Trophoblast cell (in vitro differentiated cells and primary cell): ENCODE data around the gene MTMR3.
A peak's percentile ranks its signal among the peaks of the same experiment; 100 is the strongest.

Source experiments
- DNase-seq, 2 donors: peaks; one replicate each; pipeline ENCODE4 v3.0.0-alpha.2; 2016
- H2AFZ ChIP-seq: 2 replicates; pipeline ENCODE4 v1.6.1; 2013; ENCODE audit warnings: low read length, moderate library complexity, mild to moderate bottlenecking; ENCODE audit not compliant: insufficient read depth, poor library complexity
- H2AK5ac ChIP-seq: 2 replicates; pipeline ENCODE4 v1.6.1; 2013; ENCODE audit warnings: mild to moderate bottlenecking, low read length
- H2BK120ac ChIP-seq: 2 replicates; pipeline ENCODE4 v1.6.1; 2013; ENCODE audit warnings: low read length, mild to moderate bottlenecking, moderate library complexity; ENCODE audit not compliant: insufficient read depth, poor library complexity
- H2BK12ac ChIP-seq: 2 replicates; pipeline ENCODE4 v1.6.1; 2013; ENCODE audit warnings: mild to moderate bottlenecking, low read length, moderate library complexity
- H2BK5ac ChIP-seq: 2 replicates; pipeline ENCODE4 v1.6.1; 2013; ENCODE audit warnings: low read length, low read depth, moderate library complexity, mild to moderate bottlenecking; ENCODE audit not compliant: poor library complexity
- H3K14ac ChIP-seq: 2 replicates; pipeline ENCODE4 v1.6.1; 2013; ENCODE audit warnings: mild to moderate bottlenecking, low read length
- H3K18ac ChIP-seq: 2 replicates; pipeline ENCODE4 v1.6.1; 2013; ENCODE audit warnings: mild to moderate bottlenecking, low read length
- H3K23ac ChIP-seq: 2 replicates; pipeline ENCODE4 v1.6.1; 2013; ENCODE audit warnings: low read length
- H3K27ac ChIP-seq: 2 replicates; pipeline ENCODE4 v1.5.1; 2013; ENCODE audit warnings: low read depth, mild to moderate bottlenecking, inconsistent platforms, low read length, moderate library complexity
- H3K27me3 ChIP-seq: 2 replicates; pipeline ENCODE4 v1.6.1; 2013; ENCODE audit warnings: inconsistent platforms, mild to moderate bottlenecking, low read length, moderate library complexity; ENCODE audit not compliant: insufficient read depth
- H3K36me3 ChIP-seq, 2 experiments: 1 replicate in 1 of 2; 2 replicates in 1 of 2; pipeline ENCODE4 v1.6.1; 2013; ENCODE audit warnings: low read length in 2 of 2, mild to moderate bottlenecking in 2 of 2, moderate library complexity in 1 of 2; ENCODE audit not compliant: insufficient read depth in 2 of 2, control insufficient read depth in 1 of 2
- H3K4ac ChIP-seq: 2 replicates; pipeline ENCODE4 v1.6.1; 2013; ENCODE audit warnings: low read depth, mild to moderate bottlenecking, low read length, moderate library complexity
- H3K4me1 ChIP-seq, 2 experiments: 1 replicate in 1 of 2; 2 replicates in 1 of 2; pipeline ENCODE4 v1.6.1; 2013; ENCODE audit warnings: low read length in 2 of 2, mild to moderate bottlenecking in 2 of 2, moderate library complexity in 1 of 2; ENCODE audit not compliant: insufficient read depth in 2 of 2, control insufficient read depth in 1 of 2
- H3K4me2 ChIP-seq: 2 replicates; pipeline ENCODE4 v1.6.1; 2013; ENCODE audit warnings: inconsistent platforms, mild to moderate bottlenecking, low read length, moderate library complexity
- H3K4me3 ChIP-seq: 2 replicates; pipeline ENCODE4 v1.5.1; 2013; ENCODE audit warnings: mild to moderate bottlenecking, low read depth, low read length, inconsistent platforms
- H3K79me1 ChIP-seq: one replicate; pipeline ENCODE4 v1.6.1; 2013; ENCODE audit warnings: low read length
- H3K79me2 ChIP-seq: 2 replicates; pipeline ENCODE4 v1.6.1; 2013; ENCODE audit warnings: low read length, mild to moderate bottlenecking; ENCODE audit not compliant: control insufficient read depth, insufficient read depth, poor library complexity
- H3K9ac ChIP-seq: 2 replicates; pipeline ENCODE4 v1.6.1; 2013; ENCODE audit warnings: mild to moderate bottlenecking, low read length
- H3K9me3 ChIP-seq: 2 replicates; pipeline ENCODE4 v1.6.1; 2013; ENCODE audit warnings: low read depth, mild to moderate bottlenecking, control low read depth, inconsistent platforms, low read length; ENCODE audit not compliant: insufficient read depth
- H4K12ac ChIP-seq: 2 replicates; pipeline ENCODE4 v1.6.1; 2013; ENCODE audit warnings: low read depth, mild to moderate bottlenecking, low read length, moderate library complexity
- H4K8ac ChIP-seq: 2 replicates; pipeline ENCODE4 v1.6.1; 2013; ENCODE audit warnings: low read depth, mild to moderate bottlenecking, low read length, moderate library complexity
- H4K91ac ChIP-seq: one replicate; pipeline ENCODE4 v1.6.1; 2013; ENCODE audit warnings: low read depth, mild to moderate bottlenecking, low read length, moderate library complexity
- WGBS: extraction: QIAGEN DNeasy Blood & Tissue Kit; methylation state at CpG from one replicate; pipeline ENCODE4 v1.1.7; 2013; ENCODE audit warnings: missing lambda C conversion rate; ENCODE audit not compliant: insufficient read length, insufficient coverage; ENCODE audit errors: extremely low coverage; 5-methylcytosine and 5-hydroxymethylcytosine counted together

MTMR3 gene

DNA sequence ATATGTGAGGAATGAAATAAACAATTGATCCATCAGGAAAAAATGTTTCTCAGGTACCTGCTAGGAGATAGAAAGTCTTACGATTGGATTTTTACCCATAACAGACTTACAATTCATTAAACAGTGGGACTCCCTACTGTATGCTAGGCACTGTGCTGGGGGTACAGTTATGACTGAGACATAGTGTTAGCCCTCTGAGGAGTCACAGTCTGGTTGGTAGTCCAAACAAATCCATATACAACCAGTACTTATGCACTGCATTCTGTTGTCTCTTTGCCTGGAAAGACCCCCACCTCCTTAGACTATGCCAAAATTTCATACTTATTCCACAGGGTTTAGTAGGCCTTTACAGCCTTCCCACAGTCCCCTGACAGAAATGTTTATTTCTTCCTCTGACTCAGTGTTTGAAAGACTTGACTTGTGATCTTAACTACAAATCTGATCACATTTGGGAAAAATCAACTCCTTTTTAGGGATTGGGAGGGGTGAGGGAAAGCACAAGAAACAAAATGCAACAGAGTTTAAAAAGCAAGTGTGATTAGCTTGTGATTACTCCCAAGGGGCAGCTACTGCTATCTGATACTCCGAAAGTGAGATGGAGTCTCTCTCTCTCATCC lies 127.9 kb downstream of the MTMR3 start:
- Histone ChIP-seq H3K23ac (no peak overlapping the region), H3K18ac (no peak overlapping the region), H2BK12ac (no peak overlapping the region), H3K14ac (no peak overlapping the region), H2AK5ac (no peak overlapping the region), H3K9ac (no peak overlapping the region), H4K8ac (no peak overlapping the region), H2BK120ac (no peak overlapping the region), H2BK5ac (no peak overlapping the region), H3K27ac (no peak overlapping the region), H4K12ac (no peak overlapping the region), H3K9me3 (no peaks in the 10 kb centered on the region), H3K4me3 (no peak overlapping the region), H3K27me3 (no peaks in the 10 kb centered on the region), H3K79me2 (no peaks in the 10 kb centered on the region), H3K79me1 (no peaks in the 10 kb centered on the region), H3K36me3 (peaks cover 22 to 34% of the 10 kb centered on the region in 2 experiments), H3K4me2 (no peak overlapping the region), H3K4me1 (no peaks in the 10 kb centered on the region), H3K4ac (no peak overlapping the region), H4K91ac (no peak overlapping the region), H2AFZ (no peak overlapping the region)
- no CpG with 5 or more reads among the region's 2 CpGs for WGBS
- DNase-seq: no peak

DNA sequence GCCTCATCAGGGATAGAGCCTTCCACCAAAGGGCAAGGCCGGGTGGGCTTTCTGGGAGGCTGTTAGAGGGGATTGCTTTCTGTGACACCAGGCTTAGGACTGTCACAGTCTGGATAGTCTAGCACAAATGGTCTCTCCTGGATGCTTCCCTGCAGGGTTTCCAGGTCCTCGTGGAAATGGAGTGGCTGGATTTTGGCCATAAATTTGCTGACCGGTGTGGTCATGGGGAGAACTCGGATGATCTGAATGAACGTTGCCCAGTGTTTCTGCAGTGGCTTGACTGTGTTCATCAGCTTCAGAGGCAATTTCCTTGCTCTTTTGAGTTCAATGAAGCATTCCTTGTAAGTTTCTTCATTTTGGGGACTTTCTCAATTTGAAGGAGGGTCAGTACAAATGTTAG lies 130.2 kb downstream of the MTMR3 start:
- H3K27ac ChIP-seq: no peak overlapping the region
- H3K23ac ChIP-seq: no peak overlapping the region
- no peak overlapping the region for H4K91ac ChIP-seq
- H3K36me3 ChIP-seq: peaks cover 29 to 39% of the 10 kb centered on the region in 2 experiments
- H3K4me2 ChIP-seq: no peak overlapping the region
- H3K9ac ChIP-seq: no peak overlapping the region
- no peak overlapping the region for H2AK5ac ChIP-seq
- H3K4me3 ChIP-seq: no peak overlapping the region
- H3K9me3 ChIP-seq: no peaks in the 10 kb centered on the region
- no peak overlapping the region for H4K8ac ChIP-seq
- H3K14ac ChIP-seq: no peak overlapping the region
- no peak overlapping the region for H2BK5ac ChIP-seq
- no peak overlapping the region for H3K4ac ChIP-seq
- no peaks in the 10 kb centered on the region for H3K4me1 ChIP-seq
- no peak overlapping the region for H3K18ac ChIP-seq
- no peaks in the 10 kb centered on the region for H3K79me2 ChIP-seq
- DNase-seq: no peak
- H2BK12ac ChIP-seq: no peak overlapping the region
- no peak overlapping the region for H4K12ac ChIP-seq
- no peak overlapping the region for H2AFZ ChIP-seq
- H2BK120ac ChIP-seq: no peak overlapping the region
- WGBS: no CpG with 5 or more reads among the region's 5 CpGs
- no peaks in the 10 kb centered on the region for H3K79me1 ChIP-seq
- H3K27me3 ChIP-seq: no peaks in the 10 kb centered on the region

DNA sequence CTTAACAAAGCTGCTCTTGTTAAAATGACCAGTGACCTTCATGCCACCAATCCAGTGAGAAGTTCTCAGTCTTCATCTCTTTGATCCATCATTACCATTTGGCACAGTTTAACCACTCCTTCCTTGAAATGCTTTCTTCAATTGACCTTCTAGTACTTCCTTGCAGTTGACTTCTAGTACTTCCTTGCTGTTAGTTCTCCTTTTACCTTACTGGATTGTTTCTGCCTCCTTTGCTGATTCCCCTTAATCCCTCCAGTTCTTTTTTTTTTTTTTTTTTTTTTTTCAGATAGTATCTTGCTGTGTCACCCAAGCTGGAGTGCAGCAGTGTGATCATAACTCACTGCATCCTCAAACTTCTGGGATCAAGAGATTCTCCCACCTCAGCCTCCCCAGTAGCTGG lies 131.3 kb downstream of the MTMR3 start:
- Histone ChIP-seq H4K12ac (no peak overlapping the region), H3K79me2 (no peaks in the 10 kb centered on the region), H4K8ac (no peak overlapping the region), H2AFZ (no peak overlapping the region), H3K4ac (no peak overlapping the region), H3K4me3 (no peak overlapping the region), H3K23ac (no peak overlapping the region), H2AK5ac (no peak overlapping the region), H3K14ac (no peak overlapping the region), H3K4me1 (no peaks in the 10 kb centered on the region), H2BK5ac (no peak overlapping the region), H3K9me3 (no peaks in the 10 kb centered on the region), H2BK12ac (no peak overlapping the region), H3K18ac (no peak overlapping the region), H3K27ac (no peak overlapping the region), H3K36me3 (peaks cover 29 to 39% of the 10 kb centered on the region in 2 experiments), H3K9ac (no peak overlapping the region), H3K79me1 (no peaks in the 10 kb centered on the region), H2BK120ac (no peak overlapping the region), H3K27me3 (no peaks in the 10 kb centered on the region), H4K91ac (no peak overlapping the region), H3K4me2 (no peak overlapping the region)
- no peak for DNase-seq

DNA sequence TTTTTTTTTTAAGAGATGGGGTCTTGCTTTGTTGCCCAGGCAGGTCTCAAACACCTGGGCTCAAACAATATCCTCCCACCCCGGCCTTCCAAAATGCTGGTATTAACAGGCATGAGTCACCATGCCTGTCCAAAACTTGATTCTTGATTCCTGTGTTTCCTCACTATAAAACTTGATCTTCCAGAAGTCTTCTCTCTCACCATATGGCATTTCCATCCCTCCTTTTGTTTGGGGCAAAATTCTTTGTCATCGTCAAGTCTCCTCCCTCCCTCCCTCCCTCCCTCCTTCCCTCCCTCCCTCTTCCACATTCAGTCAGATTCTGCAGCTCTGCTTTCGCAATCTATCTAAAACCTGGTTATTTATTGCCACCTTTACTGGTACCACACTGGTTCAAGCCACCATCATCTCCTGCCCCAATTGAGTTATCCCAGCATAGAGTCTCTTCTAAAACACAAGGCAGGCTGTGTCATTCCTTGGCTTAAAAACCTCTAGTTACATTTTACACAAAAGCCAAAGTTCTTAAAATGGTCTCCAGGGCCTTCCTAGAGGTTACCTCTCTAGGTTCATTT lies 132.3 kb downstream of the MTMR3 start:
- Histone ChIP-seq H4K12ac (no peak overlapping the region), H3K4me3 (no peak overlapping the region), H3K18ac (no peak overlapping the region), H4K91ac (no peak overlapping the region), H2BK12ac (no peak overlapping the region), H3K9ac (no peak overlapping the region), H3K14ac (no peak overlapping the region), H3K4ac (no peak overlapping the region), H3K23ac (no peak overlapping the region), H3K4me1 (no peaks in the 10 kb centered on the region), H2BK120ac (no peak overlapping the region), H3K27me3 (no peaks in the 10 kb centered on the region), H2AK5ac (no peak overlapping the region), H2BK5ac (no peak overlapping the region), H2AFZ (no peak overlapping the region), H3K79me1 (no peaks in the 10 kb centered on the region), H3K9me3 (no peaks in the 10 kb centered on the region), H3K79me2 (no peaks in the 10 kb centered on the region), H4K8ac (no peak overlapping the region), H3K4me2 (no peak overlapping the region), H3K36me3 (peaks cover 35 to 47% of the 10 kb centered on the region in 2 experiments), H3K27ac (no peak overlapping the region)
- DNase-seq: peak in 1 of 2 donors; percentile 23
- WGBS: no CpG with 5 or more reads among the region's 3 CpGs
